GM18861 (cell line): Measurements from ENCODE around the gene TMEM207.

Source experiments
- ATAC-seq: cut with Tn5 transposase; IDR thresholded peaks from one replicate; pipeline ENCODE4 v1.9.1; 2021; ENCODE audit not compliant: unreplicated experiment

Gene TMEM207

GRCh38 chr3:190444576-190445145 is 5.0 kb downstream of the TMEM207 start:
- ATAC-seq, result no peak

- no peak for ATAC-seq
Observed at GRCh38 chr3:190444006-190444405, 5.7 kb downstream of the TMEM207 start.

- no peak for ATAC-seq
Observed at GRCh38 chr3:190443257-190443656, 6.4 kb downstream of the TMEM207 start.

- no peak for ATAC-seq
Observed at GRCh38 chr3:190442240-190442639, 7.5 kb downstream of the TMEM207 start.

- no peak for ATAC-seq
Observed at GRCh38 chr3:190436331-190436730, 13.4 kb downstream of the TMEM207 start.

GRCh38 chr3:190435618-190436017 is 14.1 kb downstream of the TMEM207 start:
- no peak for ATAC-seq

GRCh38 chr3:190433626-190434025 is 16.1 kb downstream of the TMEM207 start:
- ATAC-seq, result no peak

GRCh38 chr3:190432216-190432615 is 17.5 kb downstream of the TMEM207 start:
- no peak for ATAC-seq

GRCh38 chr3:190430906-190431305 is 18.8 kb downstream of the TMEM207 start:
- ATAC-seq, result no peak

GRCh38 chr3:190429681-190430080 is 20.0 kb downstream of the TMEM207 start:
- no peak for ATAC-seq

GRCh38 chr3:190426806-190427507 is 22.7 kb downstream of the TMEM207 start:
- no peak for ATAC-seq

- no peak for ATAC-seq
Observed at GRCh38 chr3:190425833-190426232, 23.9 kb downstream of the TMEM207 start.

GRCh38 chr3:190424478-190425439 is 24.9 kb downstream of the TMEM207 start:
- peak; percentile 86 for ATAC-seq

- peak; percentile 1 for ATAC-seq
Observed at GRCh38 chr3:190424108-190424477, 25.6 kb downstream of the TMEM207 start.

- no peak for ATAC-seq
Observed at GRCh38 chr3:190414297-190414696, 35.4 kb downstream of the TMEM207 start.

- no peak for ATAC-seq
Observed at GRCh38 chr3:190404715-190405114, 45.0 kb downstream of the TMEM207 start.

- ATAC-seq, result no peak
Observed at GRCh38 chr3:190401963-190402362, 47.7 kb downstream of the TMEM207 start.

GRCh38 chr3:190399677-190400076 is 50.0 kb downstream of the TMEM207 start:
- no peak for ATAC-seq

GRCh38 chr3:190397889-190398288 is 51.8 kb downstream of the TMEM207 start:
- ATAC-seq, result no peak

- no peak for ATAC-seq
Observed at GRCh38 chr3:190396001-190396400, 53.7 kb downstream of the TMEM207 start.

- ATAC-seq, result no peak
Observed at GRCh38 chr3:190388703-190389102, 61.0 kb downstream of the TMEM207 start.
